ENCODE results near the gene AFAP1. TPM values are rescaled to one million over a fixed set of nuclear protein-coding genes. Genes with fewer than 3 reads are reported as not detected.

Gene AFAP1
- total RNA-seq, 1 donor from 2014 or later, result 67.9 TPM

DNA sequence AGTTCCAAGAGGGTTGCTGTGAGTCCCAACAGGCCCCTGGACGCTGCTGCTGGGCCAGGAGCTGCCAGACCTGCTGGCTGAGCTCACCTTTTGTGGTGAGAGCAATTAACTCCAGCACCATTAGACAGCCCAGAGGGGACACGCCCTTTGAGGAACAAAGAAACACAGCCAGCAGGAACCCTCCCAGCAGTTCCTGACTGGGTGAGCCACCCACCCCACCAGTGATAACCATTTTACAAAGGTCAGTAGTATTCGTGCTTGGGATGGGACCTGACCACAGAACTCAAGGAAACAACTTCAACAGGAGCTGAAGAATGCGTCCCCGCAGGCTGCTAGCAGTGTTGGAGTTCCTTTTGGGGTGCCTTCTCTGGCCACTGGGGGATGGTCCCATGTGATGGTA, 38.8 kb upstream of the AFAP1 start:
- Histone ChIP-seq H3K27me3 (ENCODE audit: insufficient read depth, low read length) (no peaks in the 10 kb centered on the region), H3K4me2 (ENCODE audit: low read length) (no peak overlapping the region), H3K27ac (ENCODE audit: low read depth, low read length) (no peak overlapping the region), H3K36me3 (ENCODE audit: insufficient read depth, low read length) (no peaks in the 10 kb centered on the region), H3K9ac (ENCODE audit: low read length) (no peak overlapping the region), H3K79me2 (ENCODE audit: insufficient read depth, low read length) (no peaks in the 10 kb centered on the region), H4K20me1 (ENCODE audit: insufficient read depth, low read length) (no peaks in the 10 kb centered on the region), H3K4me3 (ENCODE audit: insufficient read depth, low read depth, low read length) (no peak overlapping the region), H3K9me3 (ENCODE audit: insufficient read depth, low read depth, low read length) (no peaks in the 10 kb centered on the region), H3K4me1 (ENCODE audit: insufficient read depth, low read length) (peaks cover 19% of the 10 kb centered on the region), H2AFZ (ENCODE audit: low read depth, low read length) (no peak overlapping the region)
- H3K9me3 Mint-ChIP-seq (ENCODE audit: unreplicated experiment), result peaks cover 1% of the 10 kb centered on the region
- peaks cover 19% of the 10 kb centered on the region for H3K4me1 Mint-ChIP-seq (ENCODE audit: low read depth, unreplicated experiment)
- FAIRE-seq (no peak), DNase-seq (ENCODE audit: low read depth) (peak; percentile 50)
- TF ChIP-seq EZH2 (IDR thresholded peaks at IDR 0.05; ENCODE audit: insufficient read depth, low read length) (no peak), CTCF (IDR thresholded peaks at IDR 0.05; ENCODE audit: insufficient read depth, low read depth, low read length) (no peak)
- peaks cover 15% of the 10 kb centered on the region for H3K27me3 Mint-ChIP-seq (ENCODE audit: low read depth, unreplicated experiment)
- H3K27ac Mint-ChIP-seq (ENCODE audit: unreplicated experiment), result no peak overlapping the region
- no peaks in the 10 kb centered on the region for H3K36me3 Mint-ChIP-seq (ENCODE audit: low read depth, unreplicated experiment)
- no peak overlapping the region for H3K4me3 Mint-ChIP-seq (ENCODE audit: unreplicated experiment)

DNA sequence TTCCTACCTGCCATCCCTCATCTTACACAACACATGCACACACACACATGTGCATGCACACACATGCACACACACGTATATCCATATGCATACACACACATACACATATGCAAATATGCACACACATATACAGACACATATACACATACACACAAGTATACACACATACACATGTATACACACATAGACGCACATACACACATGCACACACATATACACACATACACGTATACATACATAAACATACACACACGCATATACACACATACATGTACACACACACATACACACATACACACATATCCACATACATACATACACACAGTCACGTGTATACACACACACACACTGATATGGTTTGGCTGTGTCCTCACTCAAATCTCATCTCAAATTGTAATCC, 37.0 kb upstream of the AFAP1 start:
- H3K4me1 ChIP-seq (ENCODE audit: insufficient read depth, low read length), result peaks cover 37% of the 10 kb centered on the region
- H3K27ac ChIP-seq (ENCODE audit: low read depth, low read length), result no peak overlapping the region
- no peak overlapping the region for H2AFZ ChIP-seq (ENCODE audit: low read depth, low read length)
- Mint-ChIP-seq H3K27me3 (ENCODE audit: low read depth, unreplicated experiment) (peaks cover 2% of the 10 kb centered on the region), H3K4me3 (ENCODE audit: unreplicated experiment) (no peak overlapping the region), H3K9me3 (ENCODE audit: unreplicated experiment) (peaks cover 1% of the 10 kb centered on the region), H3K36me3 (ENCODE audit: low read depth, unreplicated experiment) (no peaks in the 10 kb centered on the region), H3K4me1 (ENCODE audit: low read depth, unreplicated experiment) (peaks cover 30% of the 10 kb centered on the region), H3K27ac (ENCODE audit: unreplicated experiment) (no peak overlapping the region)
- TF ChIP-seq CTCF (IDR thresholded peaks at IDR 0.05; ENCODE audit: insufficient read depth, low read depth, low read length), result no peak
- no peak for TF ChIP-seq EZH2 (IDR thresholded peaks at IDR 0.05; ENCODE audit: insufficient read depth, low read length)
- no peaks in the 10 kb centered on the region for H3K36me3 ChIP-seq (ENCODE audit: insufficient read depth, low read length)
- no peaks in the 10 kb centered on the region for H4K20me1 ChIP-seq (ENCODE audit: insufficient read depth, low read length)
- peak; percentile 39 for FAIRE-seq
- H3K27me3 ChIP-seq (ENCODE audit: insufficient read depth, low read length), result no peaks in the 10 kb centered on the region
- DNase-seq (ENCODE audit: low read depth), result no peak
- no peak overlapping the region for H3K4me3 ChIP-seq (ENCODE audit: insufficient read depth, low read depth, low read length)
- no peak overlapping the region for H3K9ac ChIP-seq (ENCODE audit: low read length)
- no peaks in the 10 kb centered on the region for H3K9me3 ChIP-seq (ENCODE audit: insufficient read depth, low read depth, low read length)
- H3K4me2 ChIP-seq (ENCODE audit: low read length), result no peak overlapping the region
- H3K79me2 ChIP-seq (ENCODE audit: insufficient read depth, low read length), result no peaks in the 10 kb centered on the region

DNA sequence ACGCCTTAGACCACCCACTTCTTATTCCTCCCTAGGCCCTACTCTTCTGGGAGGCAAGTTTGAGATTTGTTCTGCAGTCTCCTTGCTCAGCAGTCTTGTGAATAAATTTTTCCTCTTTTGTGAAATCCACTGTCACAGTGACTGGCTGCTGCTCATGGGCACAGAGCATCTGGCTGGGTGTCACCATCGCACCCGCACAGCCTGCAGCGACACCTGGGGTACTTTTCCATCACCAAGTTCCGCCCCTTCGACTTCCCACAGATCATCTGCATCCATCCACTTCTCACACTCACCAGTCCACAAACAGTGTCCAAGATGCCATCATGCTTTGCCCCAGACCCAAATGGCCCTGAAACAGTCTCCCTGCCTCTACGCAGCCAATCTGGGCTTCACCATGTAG, 36.4 kb upstream of the AFAP1 start:
- Histone ChIP-seq H3K4me1 (ENCODE audit: insufficient read depth, low read length) (peaks cover 40% of the 10 kb centered on the region), H3K9me3 (ENCODE audit: insufficient read depth, low read depth, low read length) (no peaks in the 10 kb centered on the region), H3K9ac (ENCODE audit: low read length) (no peak overlapping the region), H3K79me2 (ENCODE audit: insufficient read depth, low read length) (peaks cover 2% of the 10 kb centered on the region), H2AFZ (ENCODE audit: low read depth, low read length) (no peak overlapping the region), H3K36me3 (ENCODE audit: insufficient read depth, low read length) (no peaks in the 10 kb centered on the region), H3K27ac (ENCODE audit: low read depth, low read length) (no peak overlapping the region), H4K20me1 (ENCODE audit: insufficient read depth, low read length) (no peaks in the 10 kb centered on the region), H3K4me3 (ENCODE audit: insufficient read depth, low read depth, low read length) (no peak overlapping the region), H3K4me2 (ENCODE audit: low read length) (no peak overlapping the region), H3K27me3 (ENCODE audit: insufficient read depth, low read length) (no peaks in the 10 kb centered on the region)
- no peak for DNase-seq (ENCODE audit: low read depth)
- no peak for TF ChIP-seq CTCF (IDR thresholded peaks at IDR 0.05; ENCODE audit: insufficient read depth, low read depth, low read length)
- no peak for TF ChIP-seq EZH2 (IDR thresholded peaks at IDR 0.05; ENCODE audit: insufficient read depth, low read length)
- Mint-ChIP-seq H3K27me3 (ENCODE audit: low read depth, unreplicated experiment) (peaks cover 2% of the 10 kb centered on the region), H3K9me3 (ENCODE audit: unreplicated experiment) (peaks cover 1% of the 10 kb centered on the region), H3K4me1 (ENCODE audit: low read depth, unreplicated experiment) (peaks cover 30% of the 10 kb centered on the region), H3K27ac (ENCODE audit: unreplicated experiment) (no peak overlapping the region), H3K4me3 (ENCODE audit: unreplicated experiment) (no peak overlapping the region), H3K36me3 (ENCODE audit: low read depth, unreplicated experiment) (no peaks in the 10 kb centered on the region)
- FAIRE-seq, result no peak

All from astrocyte (in vitro differentiated cells and primary cell).